ENCODE measurements around the gene FAM156A. TPM values are rescaled to one million over a fixed set of nuclear protein-coding genes. Genes with fewer than 3 reads are reported as not detected.
"Not testable (repeated sequence)": the region's sequence is repeated elsewhere in the genome, so short reads cannot be mapped to it uniquely, and the experiment has no call there.

Gene FAM156A, protein sequence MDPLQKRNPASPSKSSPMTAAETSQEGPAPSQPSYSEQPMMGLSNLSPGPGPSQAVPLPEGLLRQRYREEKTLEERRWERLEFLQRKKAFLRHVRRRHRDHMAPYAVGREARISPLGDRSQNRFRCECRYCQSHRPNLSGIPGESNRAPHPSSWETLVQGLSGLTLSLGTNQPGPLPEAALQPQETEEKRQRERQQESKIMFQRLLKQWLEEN
- 18.5 and 21.6 TPM in 2 replicates for total RNA-seq

DNA sequence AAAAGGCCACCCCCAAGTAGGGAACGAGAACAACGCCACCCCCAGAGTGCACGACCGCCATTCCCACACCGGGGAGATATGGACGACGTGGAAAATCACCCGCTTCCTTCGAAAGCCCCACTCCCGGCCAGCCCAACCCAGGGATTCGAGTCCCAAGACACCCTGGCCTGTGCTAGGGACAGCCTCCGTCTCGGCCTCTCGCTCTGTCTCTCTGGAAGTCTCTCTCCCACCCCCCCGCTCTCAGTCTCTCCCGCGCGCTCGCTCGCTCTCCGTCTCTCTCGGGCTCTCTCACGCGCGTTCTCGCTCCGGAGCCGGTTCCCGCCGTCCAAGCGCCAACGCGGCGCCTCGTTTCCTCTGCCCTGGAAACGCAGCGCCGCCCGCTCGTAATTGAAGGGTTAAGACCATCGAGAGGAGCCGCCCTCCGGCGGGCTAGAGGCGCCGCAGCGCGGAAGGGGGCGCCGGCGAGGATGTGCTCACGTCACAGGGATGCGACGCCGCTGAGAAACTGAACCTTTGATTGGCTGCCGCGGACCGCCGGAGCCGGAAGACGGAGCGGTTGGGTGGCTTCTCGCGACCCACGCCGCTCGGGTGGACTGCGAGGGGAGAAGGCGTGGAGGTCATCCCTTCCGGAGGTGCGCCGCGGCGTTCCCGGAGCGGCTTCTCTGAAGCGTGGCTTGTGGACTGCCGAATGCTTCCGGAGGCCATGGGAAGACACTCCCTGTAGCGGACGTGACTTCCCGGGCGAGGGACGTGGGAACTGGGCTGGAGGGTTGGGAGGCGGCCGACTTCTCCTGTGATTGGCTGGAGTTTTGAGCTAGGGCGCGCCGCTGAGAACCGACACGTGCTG is at the start of gene FAM156A:
Gene FAM156A (minus strand): TSS at position 406 of the 847 bp plus-strand sequence. CDS start 9,930 bp downstream, outside the sequence.
- H3K27me3 Mint-ChIP-seq; CTCF ChIA-PET; H3K4me3 Mint-ChIP-seq; intact Hi-C loops (cut with micrococcal nuclease); H3K27ac Mint-ChIP-seq; DNase-seq; H3K9me3 Mint-ChIP-seq; POLR2A ChIA-PET; H3K36me3 Mint-ChIP-seq (ENCODE audit: low read depth); H3K4me1 Mint-ChIP-seq: not testable (repeated sequence)
- ATAC-seq (ENCODE audit: low read depth): peak; percentile 85

DNA sequence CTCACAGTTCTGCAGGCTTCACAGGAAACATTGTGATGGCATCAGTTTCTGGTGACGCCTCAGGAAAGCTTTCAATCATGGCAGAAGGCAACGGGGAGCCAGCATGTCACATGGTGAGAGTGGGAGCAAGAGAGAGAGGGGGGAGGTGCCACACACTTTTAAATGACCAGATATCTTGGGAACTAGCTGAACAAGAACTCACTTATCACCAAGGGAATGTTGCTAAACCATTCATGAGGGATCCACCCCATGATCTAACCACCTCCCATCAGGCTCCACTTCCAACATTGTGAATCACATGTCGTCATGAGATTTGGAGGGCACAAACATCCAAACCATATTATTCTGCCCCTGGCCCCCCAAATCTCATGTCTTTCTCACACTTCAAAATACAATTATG is 47.0 kb upstream of the FAM156A start:
- Mint-ChIP-seq H3K36me3 (ENCODE audit: low read depth) (no peaks in the 10 kb centered on the region), H3K27ac (no peak overlapping the region), H3K4me1 (peaks cover 10% of the 10 kb centered on the region), H3K4me3 (no peak overlapping the region), H3K27me3 (no peaks in the 10 kb centered on the region), H3K9me3 (no peaks in the 10 kb centered on the region)
- ChIA-PET CTCF (no interaction called here), POLR2A (no interaction called here)
- DNase-seq (no peak), ATAC-seq (ENCODE audit: low read depth) (no peak)
- TF ChIP-seq, protein P1, sequence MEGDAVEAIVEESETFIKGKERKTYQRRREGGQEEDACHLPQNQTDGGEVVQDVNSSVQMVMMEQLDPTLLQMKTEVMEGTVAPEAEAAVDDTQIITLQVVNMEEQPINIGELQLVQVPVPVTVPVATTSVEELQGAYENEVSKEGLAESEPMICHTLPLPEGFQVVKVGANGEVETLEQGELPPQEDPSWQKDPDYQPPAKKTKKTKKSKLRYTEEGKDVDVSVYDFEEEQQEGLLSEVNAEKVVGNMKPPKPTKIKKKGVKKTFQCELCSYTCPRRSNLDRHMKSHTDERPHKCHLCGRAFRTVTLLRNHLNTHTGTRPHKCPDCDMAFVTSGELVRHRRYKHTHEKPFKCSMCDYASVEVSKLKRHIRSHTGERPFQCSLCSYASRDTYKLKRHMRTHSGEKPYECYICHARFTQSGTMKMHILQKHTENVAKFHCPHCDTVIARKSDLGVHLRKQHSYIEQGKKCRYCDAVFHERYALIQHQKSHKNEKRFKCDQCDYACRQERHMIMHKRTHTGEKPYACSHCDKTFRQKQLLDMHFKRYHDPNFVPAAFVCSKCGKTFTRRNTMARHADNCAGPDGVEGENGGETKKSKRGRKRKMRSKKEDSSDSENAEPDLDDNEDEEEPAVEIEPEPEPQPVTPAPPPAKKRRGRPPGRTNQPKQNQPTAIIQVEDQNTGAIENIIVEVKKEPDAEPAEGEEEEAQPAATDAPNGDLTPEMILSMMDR (IDR thresholded peaks at IDR 0.05): no peak
- intact Hi-C loops (cut with micrococcal nuclease): no loop called here

DNA sequence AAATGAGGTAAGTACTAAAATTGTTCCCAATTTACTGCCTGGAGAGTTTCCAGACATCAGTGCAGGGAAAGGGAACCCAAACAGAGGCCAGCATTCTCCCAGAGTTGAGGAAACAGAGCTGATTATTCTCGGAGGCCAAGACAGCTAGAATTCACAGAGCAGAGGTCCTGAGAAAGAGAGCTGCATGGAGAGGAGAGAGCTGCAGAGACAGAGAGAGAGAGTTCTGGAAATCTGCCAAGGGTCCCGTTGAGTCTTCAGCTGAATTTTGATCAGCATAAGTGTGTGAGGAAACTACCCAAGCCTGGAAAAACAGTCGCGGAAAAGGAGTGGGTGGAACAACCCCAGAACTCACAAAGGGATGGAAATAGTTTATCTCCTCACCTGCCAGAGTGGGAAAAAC is 46.5 kb upstream of the FAM156A start:
- intact Hi-C loops (cut with micrococcal nuclease): no loop called here
- H3K4me3 Mint-ChIP-seq: no peak overlapping the region

DNA sequence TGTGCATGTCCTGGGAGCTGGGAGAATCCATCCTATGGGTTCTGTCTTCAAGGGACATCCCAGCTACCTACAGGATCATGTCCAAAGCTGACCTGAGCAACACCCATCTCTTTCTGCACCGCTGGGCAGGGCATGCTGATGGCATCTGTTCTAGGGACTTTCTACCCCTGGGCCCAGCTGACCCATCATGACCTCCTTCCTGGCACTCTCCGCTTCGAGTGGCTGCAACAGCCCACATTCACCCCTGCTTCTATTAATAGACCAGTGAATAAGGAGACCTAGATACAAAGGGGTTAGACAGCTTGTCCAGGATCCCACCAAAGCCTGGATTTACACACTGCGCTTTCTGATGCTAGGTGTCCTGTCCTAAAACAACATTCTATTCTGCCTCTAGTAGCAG is 45.7 kb upstream of the FAM156A start:
- DNase-seq: no peak
- ATAC-seq (ENCODE audit: low read depth): no peak

More for the DNA sequence above, 46.5 kb upstream of the FAM156A start:
- CTCF ChIA-PET: no interaction called here
- Mint-ChIP-seq H3K4me1 (peaks cover 10% of the 10 kb centered on the region), H3K9me3 (no peaks in the 10 kb centered on the region), H3K27ac (no peak overlapping the region), H3K36me3 (ENCODE audit: low read depth) (no peaks in the 10 kb centered on the region), H3K27me3 (no peaks in the 10 kb centered on the region)
- POLR2A ChIA-PET: no interaction called here
- DNase-seq (no peak), ATAC-seq (ENCODE audit: low read depth) (no peak)
- TF ChIP-seq, protein P1 (IDR thresholded peaks at IDR 0.05): no peak

DNA sequence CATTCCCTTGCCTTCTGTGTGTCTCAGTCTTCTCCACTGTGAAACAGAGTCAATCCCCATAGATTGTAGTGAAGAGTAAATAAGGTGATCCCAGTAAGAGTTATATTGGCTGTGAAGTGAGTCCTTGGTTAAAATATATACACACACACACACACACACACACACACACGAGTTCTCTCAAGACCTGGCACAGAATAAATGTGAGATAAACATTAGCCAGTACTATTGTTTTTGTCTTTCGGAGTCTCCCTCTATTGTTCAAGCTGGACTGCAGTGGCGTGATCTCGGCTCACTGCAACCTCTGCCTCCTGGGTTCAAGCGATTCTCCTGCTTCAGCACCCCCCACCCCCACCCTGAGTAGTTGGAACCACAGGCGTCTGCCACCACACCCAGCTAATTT is 44.8 kb upstream of the FAM156A start:
- ChIA-PET POLR2A (no interaction called here), CTCF (interaction anchor here (0.5 kb wide), 1 partner anchor 27 kb away, joined by 3 read pairs; no protein-coding TSS in a partner anchor)
- TF ChIP-seq, protein P1 (IDR thresholded peaks at IDR 0.05): no peak
- no peaks in the 10 kb centered on the region for H3K27me3 Mint-ChIP-seq
- no peaks in the 10 kb centered on the region for H3K9me3 Mint-ChIP-seq
- H3K4me3 Mint-ChIP-seq: no peak overlapping the region
- no peak overlapping the region for H3K27ac Mint-ChIP-seq
- intact Hi-C loops (cut with micrococcal nuclease): no loop called here
- peaks cover 10% of the 10 kb centered on the region for H3K4me1 Mint-ChIP-seq
- DNase-seq (no peak), ATAC-seq (ENCODE audit: low read depth) (no peak)
- H3K36me3 Mint-ChIP-seq (ENCODE audit: low read depth): no peaks in the 10 kb centered on the region

More for the DNA sequence above, 45.7 kb upstream of the FAM156A start:
- TF ChIP-seq, protein P1 (IDR thresholded peaks at IDR 0.05): no peak
- intact Hi-C loops (cut with micrococcal nuclease): no loop called here
- no peak overlapping the region for H3K4me3 Mint-ChIP-seq
- ChIA-PET CTCF (no interaction called here), POLR2A (no interaction called here)
- H3K9me3 Mint-ChIP-seq: no peaks in the 10 kb centered on the region
- no peaks in the 10 kb centered on the region for H3K36me3 Mint-ChIP-seq (ENCODE audit: low read depth)
- H3K4me1 Mint-ChIP-seq: peaks cover 10% of the 10 kb centered on the region
- H3K27me3 Mint-ChIP-seq: no peaks in the 10 kb centered on the region
- no peak overlapping the region for H3K27ac Mint-ChIP-seq
